DMS 273 (cell line): ENCODE results near the gene FXR1.
"Not testable (repeated sequence)": the region's sequence is repeated elsewhere in the genome, so short reads cannot be mapped to it uniquely, and the experiment has no call there.

Experiments used
- DNase-seq: peaks from one replicate; lab custom pipeline; 2025; ENCODE audit not compliant: unreplicated experiment; lab: John Stamatoyannopoulos, UW

Gene FXR1

GRCh38 chr3:180932819-180933218, 20.3 kb downstream of the FXR1 start:
- no peak for DNase-seq

GRCh38 chr3:180934638-180935037, 22.2 kb downstream of the FXR1 start:
- no peak for DNase-seq

GRCh38 chr3:180940826-180941225, 28.4 kb downstream of the FXR1 start:
- DNase-seq = no peak

DNA sequence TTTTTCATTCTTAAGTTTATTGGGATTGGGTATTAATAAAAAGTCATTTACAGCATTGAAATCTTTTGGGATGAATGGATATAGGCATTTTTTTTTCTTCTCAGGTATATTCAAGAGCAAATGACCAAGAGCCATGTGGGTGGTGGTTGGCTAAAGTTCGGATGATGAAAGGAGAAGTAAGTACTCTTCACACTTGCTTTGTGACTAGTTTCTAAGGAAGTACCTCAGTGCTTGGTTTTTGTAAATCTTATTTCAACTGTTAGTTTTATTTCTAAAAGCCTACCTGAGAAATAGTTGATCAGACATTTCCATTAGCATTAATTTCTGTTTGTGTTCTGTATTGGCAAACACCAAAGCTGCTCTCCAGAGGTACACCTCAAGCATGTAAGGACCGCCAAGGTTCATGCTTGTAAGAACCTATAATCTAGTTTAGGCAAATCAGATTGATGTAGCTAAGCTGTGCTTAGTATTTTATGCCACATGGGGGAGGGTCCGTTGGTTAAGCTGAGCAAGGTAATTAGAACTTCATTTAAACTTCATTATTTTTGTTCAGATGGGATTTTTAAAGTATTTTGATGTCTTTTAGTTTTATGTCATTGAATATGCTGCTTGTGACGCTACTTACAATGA, 35.4 kb downstream of the FXR1 start:
- DNase-seq = no peak

GRCh38 chr3:180959691-180960090, 47.2 kb downstream of the FXR1 start:
- DNase-seq = no peak

- no peak for DNase-seq
Measured at GRCh38 chr3:180961087-180961486, 48.6 kb downstream of the FXR1 start.

- no peak for DNase-seq
Measured at GRCh38 chr3:180961552-180961951, 49.1 kb downstream of the FXR1 start.

DNA sequence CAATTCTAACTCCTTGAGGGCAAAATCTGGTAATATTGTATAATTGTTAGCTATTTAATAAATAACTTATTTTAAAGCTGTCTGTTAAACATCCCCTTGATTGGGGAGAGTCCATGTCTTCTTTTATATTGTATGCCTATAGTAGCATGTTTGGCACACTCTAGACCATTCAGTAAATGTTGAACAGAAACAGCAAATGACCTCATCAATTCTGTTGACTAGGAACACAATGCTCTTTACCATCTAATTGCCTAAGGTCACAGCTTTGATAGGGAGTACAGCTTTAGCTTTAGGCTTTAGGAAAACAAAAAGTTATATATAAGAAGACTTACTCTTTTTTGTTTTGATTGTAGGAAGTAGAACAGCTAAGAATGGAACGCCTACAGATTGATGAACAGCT, 50.1 kb downstream of the FXR1 start:
- no peak for DNase-seq

GRCh38 chr3:180970931-180971330, 58.5 kb downstream of the FXR1 start:
- DNase-seq = no peak

DNA sequence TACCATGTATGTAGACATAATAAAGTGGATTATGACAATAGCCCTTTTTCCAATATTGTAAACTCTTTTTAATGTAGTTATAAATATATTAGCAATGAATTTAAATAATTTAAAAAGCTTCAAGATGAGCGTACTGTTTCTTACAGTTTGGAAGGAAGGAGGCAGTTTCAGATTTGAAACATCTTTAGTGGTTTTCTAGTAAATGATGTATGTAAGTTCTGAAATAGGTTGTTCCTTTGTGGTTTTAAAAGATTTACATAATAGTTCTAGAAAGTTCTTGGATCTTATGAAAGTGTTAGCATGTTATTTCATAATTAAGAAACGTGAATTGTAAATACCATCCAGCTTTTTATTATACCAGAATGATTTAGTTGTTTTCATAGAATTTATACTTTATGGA, 61.1 kb downstream of the FXR1 start:
- DNase-seq = no peak

DNA sequence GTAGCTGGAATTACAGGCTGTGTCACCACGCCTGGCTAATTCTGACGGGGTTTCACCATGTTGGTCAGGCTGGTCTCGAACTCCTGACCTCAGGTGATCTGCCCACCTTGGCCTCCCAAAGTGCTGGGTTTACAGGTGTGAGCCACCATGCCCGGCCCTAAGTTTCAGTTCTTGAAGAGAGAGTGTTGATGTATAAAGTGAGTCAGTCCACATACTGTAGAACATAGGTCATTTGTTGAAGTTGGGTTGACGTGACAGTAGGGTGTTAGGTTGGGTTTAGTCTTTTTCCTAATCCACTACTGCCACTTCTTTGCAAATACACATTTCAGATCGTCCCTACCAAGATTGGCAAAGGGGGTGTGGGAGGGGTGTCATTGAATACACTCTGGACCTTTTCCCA, 61.8 kb downstream of the FXR1 start:
- no peak for DNase-seq

GRCh38 chr3:180977498-180977897, 65.0 kb downstream of the FXR1 start:
- DNase-seq = no peak

GRCh38 chr3:180979961-180980360, 67.5 kb downstream of the FXR1 start:
- no peak for DNase-seq

DNA sequence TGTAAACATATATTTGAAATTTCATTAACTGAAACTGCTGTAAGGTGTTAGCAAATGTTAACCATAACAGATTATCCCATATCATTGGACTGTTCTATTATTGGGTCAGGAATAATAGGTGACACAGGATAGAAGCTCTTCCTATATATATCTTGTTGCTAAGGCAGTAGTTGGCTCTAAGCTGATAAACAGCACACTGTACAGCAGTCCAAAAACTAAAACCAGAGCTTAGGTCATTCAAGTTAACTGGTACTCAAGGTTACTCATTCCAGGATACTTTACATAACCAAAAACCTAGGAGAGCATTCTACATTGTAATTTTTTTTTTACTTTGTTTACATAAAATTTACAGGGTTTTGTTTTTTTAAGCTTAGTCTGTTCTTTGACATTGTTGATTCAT, 68.1 kb downstream of the FXR1 start:
- no peak for DNase-seq

DNA sequence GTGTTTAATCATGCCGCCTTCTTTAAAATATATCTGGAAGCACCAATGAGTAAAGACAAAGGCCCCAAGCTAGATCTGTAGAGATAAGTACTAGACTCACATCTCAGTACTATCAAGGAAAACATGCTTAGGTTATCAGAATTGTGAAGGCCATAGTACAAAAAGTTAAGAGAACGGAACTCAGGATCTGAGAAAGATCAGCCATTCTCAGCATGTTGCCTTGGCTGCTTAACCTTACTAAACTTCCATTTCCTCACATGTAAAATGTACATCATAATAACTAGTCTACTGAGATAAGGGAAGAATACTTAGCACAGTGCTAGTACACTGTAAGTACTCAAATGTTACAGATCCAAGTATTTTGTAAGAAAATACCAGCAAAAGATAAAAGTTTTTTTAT, 69.4 kb downstream of the FXR1 start:
- no peak for DNase-seq

DNA sequence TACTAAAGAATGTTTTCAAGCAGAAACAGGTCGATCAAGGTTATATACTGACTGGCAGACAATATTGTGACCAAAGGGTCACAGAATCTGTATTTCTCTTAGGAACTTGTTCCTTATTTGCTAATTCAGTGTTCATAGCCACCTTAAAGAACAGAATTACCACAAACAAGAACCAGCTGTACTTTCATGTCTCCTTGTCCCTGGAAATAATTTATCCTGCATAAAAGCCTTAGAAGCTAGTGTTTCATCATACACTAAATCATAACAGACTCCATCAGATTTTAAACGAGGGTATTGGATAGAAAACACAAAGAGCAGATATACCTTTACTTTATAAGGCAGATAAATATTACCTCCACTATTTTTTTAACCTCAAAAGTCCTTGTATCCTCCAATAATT, 70.7 kb downstream of the FXR1 start:
- DNase-seq = no peak

- DNase-seq = not testable (repeated sequence)
Measured at GRCh38 chr3:180986366-180986765, 73.9 kb downstream of the FXR1 start.

DNA sequence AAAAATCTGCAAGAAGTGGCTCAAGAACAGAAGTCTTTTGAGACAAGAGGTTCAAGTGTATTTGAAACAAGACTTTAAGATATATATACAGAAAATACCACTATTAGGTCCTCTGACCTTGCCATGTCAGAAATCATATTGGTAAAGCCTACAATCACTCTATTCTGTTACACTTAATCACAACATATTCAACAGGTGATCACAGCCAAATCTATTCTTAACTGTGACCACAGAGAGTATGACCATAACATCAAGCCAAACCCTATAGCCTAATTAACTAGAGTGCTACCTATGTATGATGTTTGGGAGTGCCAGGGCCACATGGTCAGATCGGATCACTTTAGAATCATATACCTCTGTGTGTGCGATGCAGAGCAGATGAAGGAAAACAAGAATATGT, 74.9 kb downstream of the FXR1 start:
- no peak for DNase-seq

- DNase-seq = peak; percentile 99
Measured at GRCh38 chr3:180989291-180990163, 77.1 kb downstream of the FXR1 start, which contains the start of gene DNAJC19. Gene DNAJC19, minus strand, starts transcription at chr3:180989736. Its CDS starts 134 bp downstream, at chr3:180989602.

DNA sequence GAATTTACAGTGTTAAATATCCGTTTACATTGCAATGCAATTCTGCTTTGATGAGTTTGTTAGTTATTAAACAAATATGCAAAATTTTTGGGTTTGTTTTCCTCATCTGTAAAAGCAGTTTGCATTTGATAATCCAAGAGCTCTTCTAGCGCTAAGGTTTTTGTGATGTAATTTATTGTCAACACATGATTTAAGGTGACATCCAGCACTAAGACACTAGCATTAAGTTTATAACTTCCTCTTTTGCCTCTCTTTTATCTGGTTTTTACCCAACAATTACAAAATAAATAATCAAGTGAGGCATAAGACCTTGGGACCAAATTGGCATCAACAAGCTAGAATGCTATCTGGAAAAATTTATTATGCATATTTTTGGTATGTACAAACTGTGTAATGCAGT, 78.0 kb downstream of the FXR1 start:
- no peak for DNase-seq

DNA sequence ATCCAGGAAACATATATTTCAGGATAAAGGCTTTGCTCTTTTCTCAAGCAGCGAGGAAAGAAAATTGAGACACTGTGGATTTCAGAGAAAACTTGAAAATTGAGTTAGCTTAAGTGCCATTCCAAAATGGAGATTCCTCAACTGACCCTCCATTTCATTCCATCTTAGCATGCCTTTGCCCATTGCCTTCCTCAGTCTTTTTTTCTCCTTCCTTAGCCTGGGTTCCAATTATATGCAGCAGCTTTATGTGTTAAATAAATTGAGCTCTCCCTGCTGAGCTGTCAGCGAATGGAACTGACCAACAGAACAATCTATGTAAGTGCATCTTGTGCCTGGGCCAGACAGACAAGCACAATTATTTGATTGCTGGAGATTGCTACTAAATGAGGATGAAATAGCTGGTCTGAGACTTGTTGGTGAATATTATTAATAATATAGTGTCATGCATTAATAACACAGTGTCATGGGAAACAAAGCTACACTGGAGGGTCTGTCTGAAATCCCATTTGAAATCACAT, 84.0 kb downstream of the FXR1 start:
- DNase-seq = no peak

GRCh38 chr3:181002331-181002730, 89.9 kb downstream of the FXR1 start:
- DNase-seq = not testable (repeated sequence)
